HEK293 (cell line): ENCODE data around the gene RFTN1.

Experiments
- CTCF ChIA-PET: fragments of 350-600 bp; formaldehyde crosslinking; extraction: SDS; loops from one replicate; lab custom pipeline; 2021; ENCODE audit warnings: antibody characterized with exemption; lab: Yijun Ruan, JAX
- POLR2A ChIA-PET: fragments of 300-600 bp; formaldehyde crosslinking; extraction: SDS; loops from one replicate; lab custom pipeline; 2020; ENCODE audit warnings: antibody characterized with exemption, inconsistent platforms; lab: Yijun Ruan, JAX
- H3K27ac ChIP-seq: fragments of 200-500 bp; sonication (Bioruptor generic); 2 replicates; pipeline ENCODE4 v1.5.1; 2014; ENCODE audit warnings: low read depth, low read length, control low read depth, inconsistent platforms; ENCODE audit errors: extremely low read depth
- H3K36me3 ChIP-seq, 2 experiments: fragments of 200-500 bp in 1 of 2; sonication (Bioruptor generic) in 1 of 2; 1 replicate in 1 of 2; 2 replicates in 1 of 2; pipeline ENCODE4 v1.5.1; 2014 to 2017; ENCODE audit warnings: inconsistent platforms in 2 of 2, low read length in 2 of 2; ENCODE audit not compliant: control insufficient read depth in 2 of 2, insufficient read depth in 1 of 2
- H3K4me1 ChIP-seq: fragments of 200-500 bp; sonication (Bioruptor generic); 2 replicates; pipeline ENCODE4 v1.5.1; 2014; ENCODE audit warnings: mild to moderate bottlenecking, low read length, inconsistent platforms; ENCODE audit not compliant: control insufficient read depth, insufficient read depth
- H3K4me3 ChIP-seq: 2 replicates; pipeline ENCODE4 v1.5.1; 2011; ENCODE audit warnings: low read depth, mild to moderate bottlenecking, control low read depth, low read length, moderate library complexity
- H3K9me3 ChIP-seq: fragments of 200-500 bp; sonication (Bioruptor generic); 2 replicates; pipeline ENCODE4 v1.5.1; 2014; ENCODE audit warnings: low read depth, low read length, inconsistent platforms; ENCODE audit not compliant: control insufficient read depth, insufficient read depth
- HOXD13 ChIP-seq: sonication (generic); formaldehyde crosslinking; IDR thresholded peaks from 2 replicates; pipeline ENCODE4 v1.8.0; 2022; ENCODE audit warnings: missing genetic modification reagents, borderline replicate concordance
- KLF16 ChIP-seq: fragments of 450-650 bp; formaldehyde crosslinking; IDR thresholded peaks from 2 replicates; pipeline ENCODE4 v1.5.1; 2017; ENCODE audit warnings: missing biosample characterization, missing genetic modification characterization
- MZF1 ChIP-seq: fragments of 450-650 bp; formaldehyde crosslinking; IDR thresholded peaks from 2 replicates; pipeline ENCODE4 v1.5.1; 2017; ENCODE audit warnings: missing biosample characterization, missing genetic modification characterization, borderline replicate concordance
- PRDM1 ChIP-seq: fragments of 450-650 bp; formaldehyde crosslinking; IDR thresholded peaks from 2 replicates; pipeline ENCODE4; 2016; ENCODE audit warnings: missing biosample characterization, missing genetic modification characterization
- RBAK ChIP-seq: fragments of 450-650 bp; formaldehyde crosslinking; IDR thresholded peaks from 2 replicates; pipeline ENCODE4 v1.5.1; 2016; ENCODE audit warnings: missing biosample characterization, missing genetic modification characterization
- ZBTB1 ChIP-seq: fragments of 450-650 bp; formaldehyde crosslinking; IDR thresholded peaks from 2 replicates; pipeline ENCODE4 v1.5.1; 2016; ENCODE audit warnings: missing biosample characterization, missing genetic modification characterization
- ZFHX2 ChIP-seq: fragments of 450-650 bp; formaldehyde crosslinking; conservative IDR thresholded peaks from 2 replicates; pipeline ENCODE4 v1.5.1; 2016; ENCODE audit warnings: missing biosample characterization, missing genetic modification characterization
- ZNF239 ChIP-seq: fragments of 450-650 bp; formaldehyde crosslinking; IDR thresholded peaks from 2 replicates; pipeline ENCODE4 v1.5.1; 2016; ENCODE audit warnings: missing biosample characterization, missing genetic modification characterization
- ZNF24 ChIP-seq: fragments of 450-650 bp; formaldehyde crosslinking; IDR thresholded peaks from 2 replicates; pipeline ENCODE4 v1.5.1; 2016; ENCODE audit warnings: missing biosample characterization, missing genetic modification characterization
- ZNF302 ChIP-seq: fragments of 450-650 bp; formaldehyde crosslinking; IDR thresholded peaks from 2 replicates; pipeline ENCODE4 v1.5.1; 2016; ENCODE audit warnings: missing biosample characterization, missing genetic modification characterization, low read depth
- ZNF311 ChIP-seq: fragments of 450-650 bp; formaldehyde crosslinking; IDR thresholded peaks from 2 replicates; pipeline ENCODE4 v1.5.1; 2017; ENCODE audit warnings: missing biosample characterization, missing genetic modification characterization, borderline replicate concordance
- ZNF324 ChIP-seq: fragments of 450-650 bp; formaldehyde crosslinking; IDR thresholded peaks from 2 replicates; pipeline ENCODE4 v1.5.1; 2016; ENCODE audit warnings: missing biosample characterization, missing genetic modification characterization
- ZNF354C ChIP-seq: fragments of 450-650 bp; formaldehyde crosslinking; IDR thresholded peaks from 2 replicates; pipeline ENCODE4 v1.5.1; 2016; ENCODE audit warnings: missing biosample characterization, missing genetic modification characterization, low read depth, borderline replicate concordance
- ZNF394 ChIP-seq: fragments of 450-650 bp; formaldehyde crosslinking; IDR thresholded peaks from 2 replicates; pipeline ENCODE4 v1.5.1; 2016; ENCODE audit warnings: missing biosample characterization, missing genetic modification characterization, mild to moderate bottlenecking, moderate library complexity, borderline replicate concordance
- ZNF416 ChIP-seq: fragments of 450-650 bp; formaldehyde crosslinking; IDR thresholded peaks from 2 replicates; pipeline ENCODE4 v1.5.1; 2016; ENCODE audit warnings: missing biosample characterization, missing genetic modification characterization
- ZNF621 ChIP-seq: fragments of 450-650 bp; formaldehyde crosslinking; IDR thresholded peaks from 2 replicates; pipeline ENCODE4 v1.5.1; 2017; ENCODE audit warnings: missing biosample characterization, missing genetic modification characterization
- ZNF654 ChIP-seq: fragments of 450-650 bp; formaldehyde crosslinking; IDR thresholded peaks from 2 replicates; pipeline ENCODE4 v1.5.1; 2016; ENCODE audit warnings: low read depth, missing biosample characterization, missing genetic modification characterization
- ZNF776 ChIP-seq: fragments of 450-650 bp; formaldehyde crosslinking; IDR thresholded peaks from 2 replicates; pipeline ENCODE4 v1.5.0; 2017; ENCODE audit warnings: missing biosample characterization, missing genetic modification characterization, borderline replicate concordance
- ZNF843 ChIP-seq: fragments of 450-650 bp; formaldehyde crosslinking; IDR thresholded peaks from 2 replicates; pipeline ENCODE4 v1.5.1; 2016; ENCODE audit warnings: missing biosample characterization, missing genetic modification characterization
- TF ChIP-seq, protein P1 (sequence below): fragments of 450-650 bp; formaldehyde crosslinking; IDR thresholded peaks from 2 replicates; pipeline ENCODE4 v1.5.1; 2016; ENCODE audit warnings: missing biosample characterization, missing genetic modification characterization
- TF ChIP-seq, protein P2 (sequence below): sonication (generic); formaldehyde crosslinking; IDR thresholded peaks from 2 replicates; pipeline ENCODE4 v1.8.1; 2022; ENCODE audit warnings: mild to moderate bottlenecking, moderate library complexity, missing genetic modification reagents
- TF ChIP-seq, protein P3 (sequence below): fragments of 450-650 bp; formaldehyde crosslinking; IDR thresholded peaks from 2 replicates; pipeline ENCODE4 v1.5.1; 2016; ENCODE audit warnings: missing biosample characterization, missing genetic modification characterization
- TF ChIP-seq, protein P4 (sequence below): fragments of 450-650 bp; formaldehyde crosslinking; IDR thresholded peaks from 2 replicates; pipeline ENCODE4 v1.5.1; 2016; ENCODE audit warnings: missing biosample characterization, missing genetic modification characterization
- TF ChIP-seq, protein P5 (sequence below): fragments of 450-650 bp; formaldehyde crosslinking; IDR thresholded peaks from 2 replicates; pipeline ENCODE4 v1.5.1; 2016; ENCODE audit warnings: missing biosample characterization, missing genetic modification characterization, low read depth
- TF ChIP-seq, protein P6 (sequence below): fragments of 450-650 bp; formaldehyde crosslinking; IDR thresholded peaks from 2 replicates; pipeline ENCODE4 v1.5.1; 2017; ENCODE audit warnings: missing biosample characterization, missing genetic modification characterization

The RFTN1 gene

DNA sequence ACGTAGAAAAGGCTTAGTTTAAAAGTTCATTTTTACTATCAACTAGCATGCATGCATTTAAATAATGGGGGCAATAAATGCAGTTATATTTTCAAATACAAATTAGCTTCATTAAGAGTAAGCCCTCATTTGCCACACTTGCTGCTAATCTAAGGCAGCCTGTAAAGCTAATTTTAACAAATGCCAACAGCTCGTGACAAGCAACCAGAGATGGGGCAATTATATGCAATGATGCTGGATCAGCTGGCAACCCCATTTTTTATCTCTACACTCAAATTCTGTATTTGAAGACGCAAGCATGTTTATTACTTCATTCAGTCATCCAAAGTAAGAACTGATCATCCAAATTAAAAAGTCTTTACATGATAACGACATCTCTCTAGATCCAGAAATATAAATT, 12.1 kb downstream of the RFTN1 start:
- no peak overlapping the region for H3K27ac ChIP-seq
- ChIA-PET POLR2A (no interaction called here), CTCF (no interaction called here)
- no peaks in the 10 kb centered on the region for H3K9me3 ChIP-seq
- H3K4me1 ChIP-seq: peaks cover 9% of the 10 kb centered on the region; the same call in 1 of the 2 replicates
- no peak overlapping the region for H3K4me3 ChIP-seq
- TF ChIP-seq ZBTB1 (tag by site-specific recombination) (no peak), ZNF394 (tag by site-specific recombination) (no peak), ZNF416 (no peak), ZNF843 (tag by site-specific recombination) (no peak), ZNF354C (tag by site-specific recombination) (no peak), HOXD13 (CRISPR knock-in tag) (no peak), KLF16 (tag by site-specific recombination) (no peak), ZNF621 (tag by site-specific recombination) (no peak), ZNF24 (tag by site-specific recombination) (no peak)
- TF ChIP-seq, protein P1, sequence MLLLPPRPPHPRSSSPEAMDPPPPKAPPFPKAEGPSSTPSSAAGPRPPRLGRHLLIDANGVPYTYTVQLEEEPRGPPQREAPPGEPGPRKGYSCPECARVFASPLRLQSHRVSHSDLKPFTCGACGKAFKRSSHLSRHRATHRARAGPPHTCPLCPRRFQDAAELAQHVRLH (tag by site-specific recombination): no peak
- TF ChIP-seq, protein P2, sequence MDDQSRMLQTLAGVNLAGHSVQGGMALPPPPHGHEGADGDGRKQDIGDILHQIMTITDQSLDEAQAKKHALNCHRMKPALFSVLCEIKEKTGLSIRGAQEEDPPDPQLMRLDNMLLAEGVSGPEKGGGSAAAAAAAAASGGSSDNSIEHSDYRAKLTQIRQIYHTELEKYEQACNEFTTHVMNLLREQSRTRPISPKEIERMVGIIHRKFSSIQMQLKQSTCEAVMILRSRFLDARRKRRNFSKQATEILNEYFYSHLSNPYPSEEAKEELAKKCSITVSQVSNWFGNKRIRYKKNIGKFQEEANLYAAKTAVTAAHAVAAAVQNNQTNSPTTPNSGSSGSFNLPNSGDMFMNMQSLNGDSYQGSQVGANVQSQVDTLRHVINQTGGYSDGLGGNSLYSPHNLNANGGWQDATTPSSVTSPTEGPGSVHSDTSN (CRISPR knock-in tag): no peak
- TF ChIP-seq, protein P3, sequence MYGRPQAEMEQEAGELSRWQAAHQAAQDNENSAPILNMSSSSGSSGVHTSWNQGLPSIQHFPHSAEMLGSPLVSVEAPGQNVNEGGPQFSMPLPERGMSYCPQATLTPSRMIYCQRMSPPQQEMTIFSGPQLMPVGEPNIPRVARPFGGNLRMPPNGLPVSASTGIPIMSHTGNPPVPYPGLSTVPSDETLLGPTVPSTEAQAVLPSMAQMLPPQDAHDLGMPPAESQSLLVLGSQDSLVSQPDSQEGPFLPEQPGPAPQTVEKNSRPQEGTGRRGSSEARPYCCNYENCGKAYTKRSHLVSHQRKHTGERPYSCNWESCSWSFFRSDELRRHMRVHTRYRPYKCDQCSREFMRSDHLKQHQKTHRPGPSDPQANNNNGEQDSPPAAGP (tag by site-specific recombination): no peak
- TF ChIP-seq, protein P4, sequence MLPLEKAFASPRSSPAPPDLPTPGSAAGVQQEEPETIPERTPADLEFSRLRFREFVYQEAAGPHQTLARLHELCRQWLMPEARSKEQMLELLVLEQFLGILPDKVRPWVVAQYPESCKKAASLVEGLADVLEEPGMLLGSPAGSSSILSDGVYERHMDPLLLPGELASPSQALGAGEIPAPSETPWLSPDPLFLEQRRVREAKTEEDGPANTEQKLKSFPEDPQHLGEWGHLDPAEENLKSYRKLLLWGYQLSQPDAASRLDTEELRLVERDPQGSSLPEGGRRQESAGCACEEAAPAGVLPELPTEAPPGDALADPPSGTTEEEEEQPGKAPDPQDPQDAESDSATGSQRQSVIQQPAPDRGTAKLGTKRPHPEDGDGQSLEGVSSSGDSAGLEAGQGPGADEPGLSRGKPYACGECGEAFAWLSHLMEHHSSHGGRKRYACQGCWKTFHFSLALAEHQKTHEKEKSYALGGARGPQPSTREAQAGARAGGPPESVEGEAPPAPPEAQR (tag by site-specific recombination): no peak
- TF ChIP-seq, protein P5, sequence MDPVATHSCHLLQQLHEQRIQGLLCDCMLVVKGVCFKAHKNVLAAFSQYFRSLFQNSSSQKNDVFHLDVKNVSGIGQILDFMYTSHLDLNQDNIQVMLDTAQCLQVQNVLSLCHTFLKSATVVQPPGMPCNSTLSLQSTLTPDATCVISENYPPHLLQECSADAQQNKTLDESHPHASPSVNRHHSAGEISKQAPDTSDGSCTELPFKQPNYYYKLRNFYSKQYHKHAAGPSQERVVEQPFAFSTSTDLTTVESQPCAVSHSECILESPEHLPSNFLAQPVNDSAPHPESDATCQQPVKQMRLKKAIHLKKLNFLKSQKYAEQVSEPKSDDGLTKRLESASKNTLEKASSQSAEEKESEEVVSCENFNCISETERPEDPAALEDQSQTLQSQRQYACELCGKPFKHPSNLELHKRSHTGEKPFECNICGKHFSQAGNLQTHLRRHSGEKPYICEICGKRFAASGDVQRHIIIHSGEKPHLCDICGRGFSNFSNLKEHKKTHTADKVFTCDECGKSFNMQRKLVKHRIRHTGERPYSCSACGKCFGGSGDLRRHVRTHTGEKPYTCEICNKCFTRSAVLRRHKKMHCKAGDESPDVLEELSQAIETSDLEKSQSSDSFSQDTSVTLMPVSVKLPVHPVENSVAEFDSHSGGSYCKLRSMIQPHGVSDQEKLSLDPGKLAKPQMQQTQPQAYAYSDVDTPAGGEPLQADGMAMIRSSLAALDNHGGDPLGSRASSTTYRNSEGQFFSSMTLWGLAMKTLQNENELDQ (tag by site-specific recombination): no peak
- no peaks in the 10 kb centered on the region for H3K36me3 ChIP-seq

DNA sequence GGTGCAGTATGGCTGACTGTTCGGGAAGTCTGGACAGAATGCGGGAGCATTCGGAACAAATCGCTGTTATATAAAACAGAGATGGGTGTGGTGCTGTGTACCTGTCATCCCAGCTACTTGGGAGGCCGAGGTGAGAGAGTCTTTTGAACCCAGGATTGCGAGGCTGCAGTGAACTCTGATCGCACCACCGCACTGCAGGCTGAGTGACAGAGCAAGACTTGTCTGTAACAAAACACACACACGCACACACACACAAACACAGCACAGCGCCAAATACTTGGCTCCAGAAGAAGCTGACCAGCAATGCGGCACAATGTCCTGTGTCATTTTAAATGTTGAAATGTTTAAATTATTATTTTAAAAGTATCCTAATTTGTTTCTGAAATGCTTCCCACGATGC, 12.6 kb downstream of the RFTN1 start:
- TF ChIP-seq ZNF302 (no peak), PRDM1 (tag by site-specific recombination) (no peak), MZF1 (tag by site-specific recombination) (no peak), ZNF324 (tag by site-specific recombination) (no peak), ZNF654 (tag by site-specific recombination) (no peak), ZNF776 (tag by site-specific recombination) (no peak), ZNF239 (no peak), ZNF311 (no peak), ZFHX2 (tag by site-specific recombination) (no peak), RBAK (tag by site-specific recombination) (no peak)
- TF ChIP-seq, protein P6, sequence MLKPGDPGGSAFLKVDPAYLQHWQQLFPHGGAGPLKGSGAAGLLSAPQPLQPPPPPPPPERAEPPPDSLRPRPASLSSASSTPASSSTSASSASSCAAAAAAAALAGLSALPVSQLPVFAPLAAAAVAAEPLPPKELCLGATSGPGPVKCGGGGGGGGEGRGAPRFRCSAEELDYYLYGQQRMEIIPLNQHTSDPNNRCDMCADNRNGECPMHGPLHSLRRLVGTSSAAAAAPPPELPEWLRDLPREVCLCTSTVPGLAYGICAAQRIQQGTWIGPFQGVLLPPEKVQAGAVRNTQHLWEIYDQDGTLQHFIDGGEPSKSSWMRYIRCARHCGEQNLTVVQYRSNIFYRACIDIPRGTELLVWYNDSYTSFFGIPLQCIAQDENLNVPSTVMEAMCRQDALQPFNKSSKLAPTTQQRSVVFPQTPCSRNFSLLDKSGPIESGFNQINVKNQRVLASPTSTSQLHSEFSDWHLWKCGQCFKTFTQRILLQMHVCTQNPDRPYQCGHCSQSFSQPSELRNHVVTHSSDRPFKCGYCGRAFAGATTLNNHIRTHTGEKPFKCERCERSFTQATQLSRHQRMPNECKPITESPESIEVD (tag by site-specific recombination): no peak
- no peak overlapping the region for H3K4me3 ChIP-seq
- peaks cover 9% of the 10 kb centered on the region; the same call in 1 of the 2 replicates for H3K4me1 ChIP-seq
- no peaks in the 10 kb centered on the region for H3K36me3 ChIP-seq
- no peak overlapping the region for H3K27ac ChIP-seq
- H3K9me3 ChIP-seq: no peaks in the 10 kb centered on the region
- POLR2A ChIA-PET: interaction anchor here (0.6 kb wide), 1 partner anchor 13 kb away, joined by 3 read pairs; no protein-coding TSS in a partner anchor
- CTCF ChIA-PET: no interaction called here
